GM18526 (cell line): Measurements from ENCODE around the gene C22orf23.

ENCODE experiments used
- POLR2A ChIP-seq: IDR thresholded peaks from 3 replicates; pipeline ENCODE4 v1.6.1; 2011; ENCODE audit not compliant: insufficient read length; ENCODE audit errors: extremely low read depth

Gene C22orf23

DNA sequence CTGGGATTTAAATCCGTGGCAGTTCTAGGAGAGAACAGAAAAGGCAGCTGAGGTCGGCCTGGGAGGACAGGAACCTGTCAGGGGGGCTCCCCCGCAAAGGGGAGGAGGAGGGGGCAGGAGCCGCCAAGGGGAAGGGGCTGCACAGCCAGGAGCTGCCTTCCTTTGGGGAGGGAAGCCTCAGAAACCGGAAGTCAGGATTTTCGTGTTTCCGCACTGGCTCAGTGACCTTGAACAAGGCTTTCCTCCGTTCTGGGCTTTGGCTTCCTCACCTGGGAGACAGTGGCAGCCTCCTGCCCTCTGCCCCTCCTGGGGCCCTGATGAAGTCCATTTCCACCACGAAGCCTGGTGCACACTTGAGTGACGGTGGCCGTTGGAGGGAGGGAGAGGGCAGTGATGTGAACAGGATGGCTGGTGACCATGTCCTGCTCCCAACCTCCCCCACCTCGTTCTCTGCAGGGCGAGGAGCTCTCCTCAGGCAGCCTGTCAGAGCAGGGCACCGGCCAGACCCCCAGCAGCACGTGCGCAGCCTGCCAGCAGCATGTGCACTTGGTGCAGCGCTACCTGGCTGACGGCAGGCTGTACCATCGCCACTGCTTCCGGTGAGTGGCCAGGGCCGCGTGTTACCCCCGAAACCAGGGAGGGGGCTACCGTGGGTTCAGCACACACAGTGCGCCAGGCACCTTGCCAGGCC is 34.7 kb downstream of the C22orf23 start:
- no peak for TF ChIP-seq POLR2A

DNA sequence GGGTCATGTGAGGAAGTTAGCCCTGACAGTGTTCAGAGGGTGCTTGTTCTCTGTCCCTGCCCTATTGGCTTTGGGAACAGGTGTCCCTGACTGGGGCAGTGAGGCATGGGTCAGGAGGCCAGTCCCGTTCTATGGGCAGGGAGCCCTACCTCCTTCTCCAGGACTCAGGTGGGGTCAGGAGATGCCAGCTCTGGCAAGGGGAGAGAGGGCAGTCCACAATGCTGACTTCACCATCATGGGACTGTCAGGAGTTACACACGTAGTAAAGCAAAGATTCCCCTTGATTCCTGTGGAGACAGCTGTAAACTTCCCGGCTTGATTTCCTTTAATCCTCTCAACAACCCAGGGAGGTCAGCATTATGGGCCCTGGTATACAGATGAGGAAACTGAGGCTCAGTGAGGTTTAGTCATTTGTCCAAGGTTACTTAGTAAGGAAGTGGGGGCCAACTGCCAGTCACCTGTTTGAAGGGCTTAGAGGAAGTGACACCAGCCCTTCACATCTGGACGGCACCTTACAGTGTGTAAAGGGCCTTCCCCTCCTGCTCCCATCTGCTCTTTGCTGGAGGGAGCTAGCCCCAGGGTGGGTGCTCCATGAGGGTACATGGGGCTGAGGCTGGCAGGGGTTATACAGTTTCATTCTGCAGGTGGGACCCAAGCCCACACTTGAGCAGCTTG is 35.4 kb downstream of the C22orf23 start:
- TF ChIP-seq POLR2A: no peak

DNA sequence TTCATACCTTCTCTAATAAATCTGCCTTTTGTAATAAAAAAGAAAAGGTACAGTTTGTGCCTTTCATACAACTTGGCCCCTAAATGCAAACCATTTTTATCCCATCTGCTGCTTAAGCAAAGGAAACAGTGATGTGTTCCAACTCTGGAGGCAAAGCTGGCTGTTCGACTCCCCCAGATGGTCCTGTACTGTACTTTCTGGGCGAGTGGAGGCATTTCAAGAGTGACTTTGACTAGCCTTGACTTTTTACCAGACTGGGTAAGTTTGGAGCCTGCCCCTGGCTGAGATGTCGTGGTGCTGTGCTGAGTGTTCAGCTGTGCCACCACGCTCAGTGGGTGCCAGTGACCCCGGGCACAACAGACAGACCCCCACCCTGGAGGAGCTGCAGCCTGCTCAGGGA is 37.1 kb downstream of the C22orf23 start:
- no peak for TF ChIP-seq POLR2A

DNA sequence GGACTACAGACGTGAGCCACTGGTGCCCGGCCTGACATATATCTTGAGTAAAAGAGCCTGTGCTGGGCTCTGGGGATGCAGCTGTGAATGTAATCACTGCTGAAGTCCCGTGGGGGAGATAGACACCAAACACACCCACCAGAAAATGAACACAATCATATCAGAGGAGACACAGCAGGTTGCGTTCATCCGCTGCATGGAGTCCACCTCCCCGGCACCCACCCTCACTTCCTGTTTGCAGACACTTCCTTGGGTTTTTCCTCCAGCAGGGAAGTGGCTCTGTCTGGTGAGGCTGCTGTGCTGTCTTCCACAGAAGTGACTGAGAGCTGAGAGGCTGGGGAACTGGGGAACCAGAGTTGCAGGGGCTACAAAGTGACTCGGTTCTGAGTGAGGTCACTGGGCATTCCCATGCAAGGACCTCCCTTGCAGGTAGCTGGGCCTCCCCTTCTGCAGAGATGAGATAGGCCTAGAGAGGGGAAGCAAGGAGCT is 40.1 kb downstream of the C22orf23 start:
- no peak for TF ChIP-seq POLR2A

DNA sequence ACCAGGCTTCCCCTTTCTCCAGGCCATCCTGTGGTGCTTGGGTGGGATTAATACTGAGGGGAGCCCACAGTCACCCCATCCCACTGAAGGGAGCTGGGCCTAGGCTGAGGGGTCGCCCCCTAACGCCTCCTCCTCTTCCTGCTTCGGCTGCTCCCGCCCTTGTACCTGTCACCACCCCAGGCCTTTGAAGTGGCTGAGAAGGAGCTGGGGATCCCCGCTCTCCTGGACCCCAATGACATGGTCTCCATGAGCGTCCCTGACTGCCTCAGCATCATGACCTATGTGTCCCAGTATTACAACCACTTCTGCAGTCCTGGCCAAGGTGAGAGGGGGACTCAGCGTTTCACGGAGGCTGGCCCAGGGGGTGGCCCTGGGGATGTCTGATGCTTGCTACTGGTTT is 41.2 kb downstream of the C22orf23 start:
- TF ChIP-seq POLR2A: no peak

DNA sequence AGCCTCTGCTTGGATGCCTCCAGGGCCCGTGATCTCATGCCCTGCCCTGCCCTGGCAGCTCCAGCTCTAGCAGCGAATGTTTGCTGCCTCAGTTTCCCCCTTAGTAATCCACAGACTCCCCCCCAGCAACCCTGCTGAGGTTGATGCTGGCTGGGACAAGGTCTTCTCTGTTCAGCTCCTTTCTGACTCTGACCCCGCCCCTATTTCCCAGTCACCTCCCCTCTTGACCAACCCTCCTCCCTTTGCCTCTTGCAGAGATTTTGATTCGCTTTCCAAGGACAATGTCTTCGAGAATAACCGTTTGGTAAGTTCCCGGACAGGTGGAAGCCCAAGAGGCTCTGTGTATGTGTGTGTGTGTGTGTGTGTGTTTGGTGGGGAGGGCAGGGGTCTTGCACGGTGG is 41.7 kb downstream of the C22orf23 start:
- no peak for TF ChIP-seq POLR2A

DNA sequence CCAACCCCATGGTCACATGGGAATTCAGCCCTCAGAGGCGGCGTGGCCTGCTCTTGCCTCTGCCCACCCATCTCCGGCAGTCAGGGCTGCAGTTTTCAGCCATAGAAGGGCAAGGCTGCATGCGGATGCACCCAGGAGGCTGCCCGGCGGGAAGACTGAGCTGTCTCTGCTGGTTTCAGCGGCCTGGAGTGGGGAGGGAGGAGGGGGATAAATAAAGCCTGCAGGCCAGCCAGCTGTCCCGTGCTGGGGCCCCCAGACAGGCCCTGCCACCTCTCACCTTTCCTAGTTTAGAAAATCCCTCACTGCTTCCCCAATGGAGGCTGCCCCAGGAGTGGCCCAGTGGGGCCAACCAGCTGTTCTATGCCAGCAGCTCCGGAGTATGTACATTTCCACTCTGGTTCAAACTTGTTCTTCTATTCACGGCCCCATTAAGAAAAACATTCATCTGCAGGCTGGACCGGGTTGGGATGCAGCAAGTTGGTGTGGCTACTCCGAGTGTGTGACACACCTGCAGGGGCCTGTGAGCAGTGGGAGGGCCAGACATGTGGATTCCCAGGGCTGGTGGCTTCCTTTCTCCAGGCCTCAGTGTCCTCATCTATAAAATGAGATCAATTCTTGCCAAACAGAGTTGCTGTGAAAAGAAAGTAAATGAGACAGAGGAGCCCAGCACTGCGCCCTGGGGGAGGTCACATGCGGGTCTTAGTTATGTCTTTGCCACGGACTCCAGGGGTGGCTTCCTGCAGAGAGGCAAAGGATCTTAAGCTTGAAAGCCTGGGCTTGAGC is 42.3 kb downstream of the C22orf23 start:
- no peak for TF ChIP-seq POLR2A

DNA sequence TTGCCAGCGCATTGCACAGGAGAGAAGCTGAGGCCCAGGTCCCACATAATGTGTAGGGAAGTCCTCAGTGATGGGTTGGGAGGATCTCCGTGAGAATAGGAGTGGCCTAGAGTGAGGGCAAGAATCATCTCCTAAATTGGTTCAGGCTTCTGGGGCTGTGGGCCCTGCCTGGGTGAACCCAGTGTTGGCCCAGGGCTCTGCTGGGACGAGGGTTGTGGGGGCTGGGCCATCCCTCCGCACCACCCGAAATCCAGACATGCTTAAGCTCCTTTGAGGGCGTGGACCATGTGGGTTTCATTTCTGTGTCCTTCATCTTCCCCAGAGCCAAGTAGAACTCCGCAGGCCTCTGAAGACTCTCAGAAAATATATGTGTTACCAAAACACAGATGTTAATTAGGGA is 43.6 kb downstream of the C22orf23 start:
- TF ChIP-seq POLR2A: no peak

DNA sequence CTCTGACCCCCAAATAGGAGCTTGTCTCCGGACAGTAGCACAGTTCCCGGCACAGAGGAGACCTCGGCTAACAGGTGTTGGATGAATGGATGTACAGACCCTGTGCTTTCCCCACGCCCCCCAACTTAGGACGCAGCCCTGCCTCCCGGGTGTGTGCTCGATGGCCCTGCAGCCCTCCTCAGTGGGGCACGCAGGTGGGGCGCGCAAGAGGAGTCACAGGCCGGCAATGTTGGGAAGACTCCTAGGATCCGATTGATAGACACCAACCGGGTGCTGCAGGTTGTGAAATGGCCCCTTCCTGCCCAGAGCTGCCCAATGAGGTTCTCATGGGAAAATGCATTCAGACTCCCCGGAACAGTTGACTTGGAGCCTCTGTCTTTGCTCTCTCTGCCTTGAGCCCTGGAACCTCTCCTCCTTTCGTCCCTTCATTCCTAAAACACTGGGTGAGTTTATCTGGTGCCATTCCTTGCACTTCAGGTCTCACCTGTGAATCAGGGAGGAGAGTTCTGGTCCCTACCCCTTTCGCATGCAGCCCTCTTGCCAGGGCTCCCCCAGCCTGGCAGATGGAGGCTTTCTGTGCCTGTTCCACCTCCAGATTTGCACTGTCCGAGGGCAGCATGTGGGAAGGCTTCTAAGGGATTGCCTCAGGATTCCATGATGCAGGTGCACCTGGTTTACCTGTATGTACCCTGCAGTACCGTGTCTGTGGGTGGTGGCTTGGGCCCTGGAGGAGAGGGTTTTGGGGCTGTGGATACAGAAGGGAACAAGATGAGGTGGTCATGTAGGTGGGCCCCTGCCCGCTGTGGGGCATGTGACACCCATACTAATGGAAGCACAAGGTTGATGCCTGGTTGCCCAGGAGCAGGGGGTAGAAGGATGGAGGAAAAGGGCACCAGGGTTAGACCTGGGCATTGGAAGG is 46.1 kb downstream of the C22orf23 start:
- TF ChIP-seq POLR2A: no peak

DNA sequence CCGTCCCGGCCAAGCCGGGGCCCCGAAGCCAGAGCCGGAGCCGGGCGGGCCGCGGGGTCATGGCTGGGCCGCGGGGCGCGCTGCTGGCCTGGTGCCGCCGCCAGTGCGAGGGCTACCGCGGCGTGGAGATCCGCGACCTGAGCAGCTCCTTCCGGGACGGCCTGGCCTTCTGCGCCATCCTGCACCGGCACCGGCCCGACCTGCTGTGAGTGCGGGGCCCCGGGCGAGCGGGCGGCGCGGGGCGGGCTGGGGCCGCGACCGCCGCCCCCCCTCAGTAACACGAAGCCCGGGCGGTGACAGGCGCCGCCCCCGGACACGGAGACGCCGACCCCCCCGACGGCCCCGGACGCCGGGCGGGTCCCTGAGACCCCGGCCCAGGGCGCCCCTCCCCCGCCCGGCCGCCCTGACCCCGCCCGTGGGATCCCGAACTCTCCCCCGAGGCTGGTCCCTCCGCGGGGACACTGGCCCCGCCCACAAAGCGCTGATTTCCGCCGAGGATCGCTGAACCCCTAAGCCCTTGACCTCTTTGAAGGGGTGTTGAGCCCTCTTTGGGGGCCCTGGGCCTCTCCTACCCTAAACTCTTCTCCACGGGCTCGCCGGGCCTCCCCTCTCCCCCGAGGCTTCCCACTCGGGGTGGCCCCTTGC is 46.9 kb downstream of the C22orf23 start:
- TF ChIP-seq POLR2A: no peak

DNA sequence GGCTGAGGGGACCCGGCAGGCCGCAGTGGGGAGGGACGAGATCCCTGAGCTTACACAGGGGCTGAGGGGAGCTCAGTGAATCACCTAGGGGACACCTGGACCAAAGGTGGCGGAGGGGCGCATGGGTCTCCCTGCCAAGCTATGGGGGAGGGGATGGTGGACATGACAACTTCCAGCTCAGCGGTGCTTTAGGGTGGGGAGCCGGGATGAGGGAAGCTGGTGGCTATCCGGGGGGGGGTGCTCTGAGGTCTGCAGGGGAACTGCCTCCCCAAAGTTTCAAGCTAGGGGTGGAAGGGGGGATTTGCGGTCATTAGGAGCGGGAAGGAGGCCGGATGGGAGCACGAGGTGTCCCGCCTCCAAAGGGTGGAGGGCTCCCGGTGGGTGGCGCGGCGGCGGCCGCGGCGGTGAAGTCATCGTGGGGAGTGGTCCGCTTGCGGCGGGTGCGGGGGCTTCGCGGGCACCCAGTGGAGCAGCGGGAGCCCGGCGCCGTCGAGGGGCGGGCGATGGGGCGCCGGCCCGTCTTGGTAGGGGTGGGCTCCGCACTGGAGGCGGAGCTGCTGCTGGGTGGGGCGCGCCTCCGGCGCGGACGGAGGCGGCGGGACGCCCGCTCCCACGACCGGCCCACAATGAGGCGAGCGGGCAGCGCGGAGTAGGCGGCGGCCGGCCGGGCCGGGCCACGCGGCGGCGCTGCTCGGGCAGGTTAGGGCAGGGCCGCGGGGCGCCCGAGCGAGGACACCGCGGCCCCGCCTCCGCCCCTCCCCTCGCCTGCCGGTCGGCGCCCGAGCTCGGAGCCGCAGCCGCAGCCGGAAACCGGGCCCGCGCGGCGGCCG is 47.7 kb downstream of the C22orf23 start, which contains the start of gene MICALL1:
Gene MICALL1, plus strand, starts transcription at position 764 of the 830 bp plus-strand sequence. CDS start 126 bp downstream, outside the sequence.
- peak; percentile 17 for TF ChIP-seq POLR2A

DNA sequence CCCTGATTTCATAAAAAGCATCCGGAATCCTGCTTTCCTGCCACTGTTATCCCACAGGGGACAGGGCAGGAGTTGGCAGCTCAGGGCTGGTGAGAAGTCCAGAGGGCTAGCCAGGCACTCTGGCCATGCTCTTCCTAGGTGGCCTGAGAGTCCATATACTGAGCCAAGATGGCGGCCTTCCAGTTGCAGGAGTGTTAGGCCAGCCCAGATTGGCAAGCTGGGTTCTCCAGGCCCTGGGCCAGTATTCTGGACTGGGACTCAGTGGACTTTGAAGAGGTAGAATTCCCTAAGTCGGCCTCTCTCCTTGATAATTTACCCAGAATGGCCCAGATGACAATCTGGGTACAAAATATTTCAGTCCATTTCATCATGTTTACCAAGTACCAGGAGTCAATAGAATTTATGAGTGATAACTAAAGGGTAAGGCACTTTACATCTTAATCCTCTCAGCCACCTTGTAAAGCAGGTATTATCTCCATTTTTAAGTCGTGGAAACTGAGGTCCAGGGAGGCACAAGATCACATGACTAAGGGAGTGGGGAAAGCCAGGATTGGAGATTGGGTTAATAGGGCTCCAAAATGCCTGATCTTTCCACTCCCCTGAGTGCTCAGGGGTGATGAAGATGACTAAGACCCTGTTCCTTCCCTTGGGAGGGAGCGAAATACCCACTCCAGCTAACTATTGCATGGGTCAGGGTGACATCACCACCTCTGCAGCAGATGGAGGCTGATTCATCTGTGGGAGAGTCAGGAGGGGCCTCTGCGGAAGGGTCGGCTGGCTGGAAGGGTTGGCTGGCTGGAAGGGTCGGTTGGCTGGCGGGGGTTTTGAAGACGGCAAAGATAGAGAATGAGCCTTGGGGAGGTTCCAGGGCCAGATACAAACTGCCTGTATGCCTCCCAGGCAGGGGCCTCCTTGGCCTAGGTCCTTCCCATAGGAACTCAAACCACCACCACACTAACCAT is 48.5 kb downstream of the C22orf23 start:
- TF ChIP-seq POLR2A: no peak
